ENCODE measurements around the gene TAS2R3. TPM values are rescaled to one million over a fixed set of nuclear protein-coding genes. Genes with fewer than 3 reads are reported as not detected.

The TAS2R3 gene
- total and polyA plus RNA-seq, 2 of the 13 experiments (the other 11 are each of a cell fraction or from before 2014, with no cell fraction given): 0.74 to 1.1 TPM

GRCh38 chr7:141737836-141738591, 25.9 kb upstream of the TAS2R3 start, which contains the start of gene SSBP1 (continued):
- TF ChIP-seq ZFAT (CRISPR knock-in tag; conservative IDR thresholded peaks at IDR 0.05) (no peak; the same call in 1 of the 2 replicates), ASH2L (IDR thresholded peaks at IDR 0.05; ENCODE audit: insufficient read length, low read depth, low read length) (peak; percentile 99), ZSCAN30 (CRISPR knock-in tag; IDR thresholded peaks at IDR 0.05) (no peak), ZBTB14 (CRISPR knock-in tag; IDR thresholded peaks at IDR 0.05) (peak; percentile 60; the same call in 1 of the 2 replicates), FOXA1 (IDR thresholded peaks at IDR 0.05) (no peak), FOXA1 (CRISPR knock-in tag; IDR thresholded peaks at IDR 0.05) (peak; percentile 51; the same call in 1 of the 2 replicates), ZNF777 (CRISPR knock-in tag; IDR thresholded peaks at IDR 0.05) (peak; percentile 65; the same call in 1 of the 2 replicates), KDM3A (CRISPR knock-in tag; IDR thresholded peaks at IDR 0.05; ENCODE audit: low read depth) (peak; percentile 95), ZNF256 (CRISPR knock-in tag; conservative IDR thresholded peaks at IDR 0.05) (peak; percentile 77; the same call in 1 of the 2 replicates), HDAC2 (CRISPR knock-in tag; IDR thresholded peaks at IDR 0.05) (peak; percentile 90), TBX3 (IDR thresholded peaks at IDR 0.05; ENCODE audit: borderline replicate concordance) (peak; percentile 29; the same call in 1 of the 2 replicates), PITX1 (CRISPR knock-in tag; IDR thresholded peaks at IDR 0.05) (peak; percentile 82; the same call in 1 of the 2 replicates), ZNF260 (CRISPR knock-in tag; IDR thresholded peaks at IDR 0.05; ENCODE audit: borderline replicate concordance, low read depth) (no peak), EHMT2 (IDR thresholded peaks at IDR 0.05; ENCODE audit: borderline replicate concordance, low read depth, low read length) (peak; percentile 91; the same call in 1 of the 2 replicates), ZNF770 (CRISPR knock-in tag; IDR thresholded peaks at IDR 0.05) (peak; percentile 56), NKX3-1 (CRISPR knock-in tag; IDR thresholded peaks at IDR 0.05) (peak; percentile 35; the same call in 1 of the 2 replicates), ZNF17 (CRISPR knock-in tag; IDR thresholded peaks at IDR 0.05) (no peak), MAFK (conservative IDR thresholded peaks at IDR 0.05 in 1 of 2, IDR thresholded peaks at IDR 0.05 in 1 of 2; ENCODE audit: low read length in 2 of 2) (no peak), ZBTB1 (CRISPR knock-in tag; IDR thresholded peaks at IDR 0.05; ENCODE audit: borderline replicate concordance) (peak; percentile 30; the same call in 1 of the 2 replicates), ZBED4 (CRISPR knock-in tag; IDR thresholded peaks at IDR 0.05; ENCODE audit: borderline replicate concordance) (peak; percentile 90), ZNF30 (CRISPR knock-in tag; IDR thresholded peaks at IDR 0.05) (no peak), GABPA (IDR thresholded peaks at IDR 0.05; ENCODE audit: low read depth, low read length) (peak; percentile 93), GABPA (CRISPR knock-in tag; IDR thresholded peaks at IDR 0.05; ENCODE audit: low read depth) (peak; percentile 100), ZNF136 (CRISPR knock-in tag; IDR thresholded peaks at IDR 0.05; ENCODE audit: low read depth) (no peak)
